ENCODE results near the gene ATP6V1C2. TPM values are rescaled to one million over a fixed set of nuclear protein-coding genes. Genes with fewer than 3 reads are reported as not detected.
"Not testable (repeated sequence)": the region's sequence is repeated elsewhere in the genome, so short reads cannot be mapped to it uniquely, and the experiment has no call there.

The ATP6V1C2 gene
- polyA plus RNA-seq, 3 donors from 2014 or later: 0.26 TPM; not detected in 1

- no peak overlapping the region for H3K27ac Mint-ChIP-seq
- peaks cover 0 to 1% (median 0%) of the 10 kb centered on the region in 3 donors for H3K27me3 Mint-ChIP-seq (ENCODE audit: low read depth in 3 of 3)
- no peaks in the 10 kb centered on the region for H3K9me3 Mint-ChIP-seq
- DNase-seq: no peak
- H3K4me3 Mint-ChIP-seq: no peak overlapping the region
- no peaks in the 10 kb centered on the region for H3K4me1 Mint-ChIP-seq
- peaks cover 0 to 19% (median 5%) of the 10 kb centered on the region in 3 donors for H3K36me3 Mint-ChIP-seq
Measured at GRCh38 chr2:10777842-10778723, 56.7 kb downstream of the ATP6V1C2 start.

DNA sequence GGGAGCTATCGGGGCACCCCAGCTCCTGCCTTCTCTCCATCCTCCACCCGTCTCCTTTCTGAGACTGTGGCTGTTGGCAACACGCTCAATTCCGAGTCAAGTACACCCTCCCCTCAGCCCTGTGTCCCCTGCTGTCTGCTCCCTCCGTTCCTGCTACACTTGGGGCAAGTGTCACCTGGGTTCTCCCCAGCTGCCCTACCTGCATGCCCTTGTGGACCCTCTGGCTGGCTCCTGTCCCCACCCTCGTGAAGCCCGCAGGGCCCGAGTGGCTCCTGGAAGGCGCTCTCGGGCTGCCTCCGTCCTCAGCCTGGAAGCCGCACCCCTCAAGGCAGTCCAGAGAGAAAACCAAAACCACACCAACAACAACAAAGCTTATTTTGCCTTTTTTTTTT lies 57.3 kb downstream of the ATP6V1C2 start:
- H3K4me3 Mint-ChIP-seq: no peak overlapping the region
- H3K9me3 Mint-ChIP-seq: no peaks in the 10 kb centered on the region
- no peaks in the 10 kb centered on the region for H3K4me1 Mint-ChIP-seq
- peaks cover 0 to 1% (median 0%) of the 10 kb centered on the region in 3 donors for H3K27me3 Mint-ChIP-seq (ENCODE audit: low read depth in 3 of 3)
- H3K27ac Mint-ChIP-seq: peak overlapping the region in 1 of 6 donors; percentile 30
- DNase-seq: no peak
- peaks cover 4 to 25% (median 11%) of the 10 kb centered on the region in 3 donors for H3K36me3 Mint-ChIP-seq

DNA sequence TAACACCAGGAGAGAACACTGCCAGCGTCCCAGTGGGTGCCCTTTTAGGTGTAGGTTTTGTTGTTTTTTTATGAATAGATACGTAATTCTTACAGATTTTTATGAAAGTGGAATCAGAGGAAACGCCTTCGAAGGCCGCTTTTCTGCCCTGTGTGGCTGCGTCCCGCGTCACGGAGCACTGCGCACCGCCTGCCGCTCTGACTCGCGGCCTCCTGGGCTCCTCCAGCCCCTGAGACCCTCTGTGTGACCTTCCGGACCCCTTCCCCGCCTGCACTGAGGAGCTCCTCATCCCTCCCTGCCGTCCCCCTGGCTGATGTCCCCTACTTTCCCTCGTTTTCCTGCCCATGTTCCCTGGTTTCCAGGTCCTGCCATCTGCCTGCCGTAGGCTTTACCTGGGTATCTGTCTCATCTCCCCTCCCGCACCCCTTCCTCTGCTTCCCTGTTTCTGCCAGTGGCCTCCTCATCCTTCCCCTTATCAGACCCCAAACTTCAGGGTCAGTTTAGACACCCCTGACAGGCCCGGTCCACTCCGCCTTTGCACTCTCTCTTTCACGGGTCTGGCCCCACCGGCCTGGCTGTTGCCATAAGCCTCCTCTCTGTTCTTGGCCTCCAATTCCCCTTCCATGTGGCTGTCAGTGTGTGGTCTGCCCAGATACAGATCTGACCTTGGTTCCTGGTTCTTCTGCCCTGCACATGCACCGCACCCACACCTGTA lies 58.5 kb downstream of the ATP6V1C2 start:
- no peak overlapping the region for H3K4me3 Mint-ChIP-seq
- DNase-seq: no peak
- H3K9me3 Mint-ChIP-seq: no peaks in the 10 kb centered on the region
- H3K4me1 Mint-ChIP-seq: no peaks in the 10 kb centered on the region
- peaks cover 0 to 1% (median 0%) of the 10 kb centered on the region in 3 donors for H3K27me3 Mint-ChIP-seq (ENCODE audit: low read depth in 3 of 3)
- H3K36me3 Mint-ChIP-seq: peaks cover 8 to 30% (median 17%) of the 10 kb centered on the region in 3 donors
- peak overlapping the region in 1 of 6 donors; percentile 53 for H3K27ac Mint-ChIP-seq

DNA sequence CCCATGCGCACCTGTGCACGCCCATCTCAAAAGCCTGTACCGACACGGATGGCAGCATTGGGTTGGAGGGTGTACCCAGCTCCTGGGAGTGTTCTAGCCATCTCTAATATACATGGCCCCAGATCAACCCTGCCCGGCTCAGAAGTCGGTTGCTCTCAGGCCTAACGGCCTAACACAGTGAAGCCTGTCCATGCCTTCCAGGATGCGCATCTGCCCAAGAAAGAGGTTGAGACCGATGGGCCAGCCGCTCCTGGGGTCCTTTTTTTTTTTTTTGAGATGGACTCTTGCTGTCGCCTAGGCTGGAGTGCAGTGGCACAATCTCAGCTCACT lies 59.0 kb downstream of the ATP6V1C2 start:
- Mint-ChIP-seq H3K36me3 (peaks cover 8 to 36% (median 17%) of the 10 kb centered on the region in 3 donors), H3K27ac (peak overlapping the region in 1 of 6 donors; percentile 53)

DNA sequence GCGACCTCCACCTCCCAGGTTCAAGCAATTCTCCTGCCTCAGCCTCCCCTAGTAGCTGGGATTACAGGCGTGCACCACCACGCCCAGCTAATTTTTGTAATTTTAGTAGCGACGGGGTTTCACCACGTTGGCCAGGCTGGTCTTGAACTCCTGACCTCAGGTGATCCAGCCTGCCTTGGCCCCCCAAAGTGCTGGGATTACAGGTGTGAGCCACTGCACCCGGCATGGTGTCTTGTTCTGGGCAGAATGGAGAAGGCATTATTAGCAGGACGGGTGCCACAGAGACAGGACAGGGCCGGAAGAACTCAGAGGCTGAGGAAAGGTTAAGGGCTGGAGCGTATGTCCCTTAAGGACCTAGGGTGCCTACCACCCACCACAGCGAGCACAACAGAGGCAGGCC lies 59.4 kb downstream of the ATP6V1C2 start:
- not testable (repeated sequence) for H3K27me3 Mint-ChIP-seq (ENCODE audit: low read depth in 3 of 3); H3K9me3 Mint-ChIP-seq; H3K4me3 Mint-ChIP-seq; DNase-seq; H3K4me1 Mint-ChIP-seq; H3K27ac Mint-ChIP-seq
- peaks cover 8 to 36% (median 17%) of the 10 kb centered on the region in 3 donors for H3K36me3 Mint-ChIP-seq

More for the DNA sequence above, 59.0 kb downstream of the ATP6V1C2 start:
- no peaks in the 10 kb centered on the region for H3K9me3 Mint-ChIP-seq
- H3K4me3 Mint-ChIP-seq: no peak overlapping the region
- no peaks in the 10 kb centered on the region for H3K4me1 Mint-ChIP-seq
- peaks cover 0 to 1% (median 0%) of the 10 kb centered on the region in 3 donors for H3K27me3 Mint-ChIP-seq (ENCODE audit: low read depth in 3 of 3)
- DNase-seq: no peak

DNA sequence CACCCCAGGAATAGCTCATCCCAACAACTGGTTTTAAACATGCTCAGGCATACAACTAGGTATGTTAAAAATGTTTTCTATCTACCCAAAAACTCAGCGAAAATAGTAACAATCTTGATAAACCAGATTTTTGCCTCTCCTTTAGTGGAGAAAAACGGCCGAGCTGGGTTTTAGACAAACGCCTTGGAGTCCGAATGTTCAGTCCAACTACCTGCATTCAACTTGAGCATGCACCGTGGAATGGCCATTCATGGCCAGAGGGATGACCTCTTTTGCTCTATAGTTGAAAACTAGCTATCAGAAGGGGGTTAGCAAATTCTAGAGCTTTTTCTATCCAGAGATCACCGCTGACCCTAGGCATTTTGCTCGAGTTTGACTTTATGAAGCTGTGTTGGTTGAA lies 60.3 kb downstream of the ATP6V1C2 start:
- Mint-ChIP-seq H3K4me3 (no peak overlapping the region), H3K27ac (no peak overlapping the region), H3K9me3 (no peaks in the 10 kb centered on the region), H3K4me1 (no peaks in the 10 kb centered on the region), H3K36me3 (peaks cover 9 to 42% (median 22%) of the 10 kb centered on the region in 3 donors), H3K27me3 (ENCODE audit: low read depth in 3 of 3) (peaks cover 0 to 1% (median 0%) of the 10 kb centered on the region in 3 donors)
- no peak for DNase-seq

DNA sequence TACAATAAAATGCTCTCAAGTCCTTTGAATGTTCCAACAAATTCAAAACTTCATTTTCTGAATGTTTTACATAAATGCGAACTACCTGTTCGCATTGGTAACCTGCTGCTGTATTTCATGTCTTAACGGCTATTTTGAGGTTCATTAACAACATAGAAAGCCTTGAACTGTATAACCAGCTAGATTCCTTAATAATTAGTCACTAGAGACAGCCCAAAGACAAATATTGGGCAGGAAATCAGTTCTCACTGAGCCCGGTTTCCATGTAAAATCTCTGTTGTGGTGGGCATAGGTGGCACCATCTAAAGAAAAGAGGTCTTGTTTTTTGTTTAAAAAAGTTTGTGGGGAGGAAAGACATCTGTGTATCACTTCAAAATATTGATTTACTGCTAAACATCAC lies 62.0 kb downstream of the ATP6V1C2 start:
- Mint-ChIP-seq H3K27ac (peak overlapping the region in 1 of 6 donors; percentile 61), H3K27me3 (ENCODE audit: low read depth in 3 of 3) (peaks cover 0 to 1% (median 0%) of the 10 kb centered on the region in 3 donors), H3K4me1 (no peaks in the 10 kb centered on the region), H3K36me3 (peaks cover 19 to 56% (median 27%) of the 10 kb centered on the region in 3 donors), H3K4me3 (no peak overlapping the region), H3K9me3 (no peaks in the 10 kb centered on the region)
- DNase-seq: no peak

GRCh38 chr2:10784719-10785118 lies 63.3 kb downstream of the ATP6V1C2 start:
- Mint-ChIP-seq H3K4me1 (peaks cover 0 to 2% of the 10 kb centered on the region in 2 donors), H3K27me3 (ENCODE audit: low read depth in 3 of 3) (no peaks in the 10 kb centered on the region), H3K27ac (no peak overlapping the region), H3K9me3 (no peaks in the 10 kb centered on the region), H3K36me3 (peaks cover 19 to 67% (median 37%) of the 10 kb centered on the region in 3 donors), H3K4me3 (no peak overlapping the region)
- DNase-seq: no peak

- Mint-ChIP-seq H3K36me3 (peaks cover 19 to 66% (median 37%) of the 10 kb centered on the region in 3 donors), H3K9me3 (no peaks in the 10 kb centered on the region), H3K27me3 (ENCODE audit: low read depth in 3 of 3) (no peaks in the 10 kb centered on the region), H3K4me3 (no peak overlapping the region), H3K4me1 (peaks cover 0 to 4% of the 10 kb centered on the region in 2 donors), H3K27ac (peak overlapping the region in 1 of 6 donors; percentile 23)
- DNase-seq: no peak
Measured at GRCh38 chr2:10785260-10785659, 63.8 kb downstream of the ATP6V1C2 start.

- H3K36me3 Mint-ChIP-seq: peaks cover 23 to 70% (median 46%) of the 10 kb centered on the region in 3 donors
- no peaks in the 10 kb centered on the region for H3K9me3 Mint-ChIP-seq
- H3K27me3 Mint-ChIP-seq (ENCODE audit: low read depth in 3 of 3): no peaks in the 10 kb centered on the region
- H3K4me1 Mint-ChIP-seq: peaks cover 0 to 11% of the 10 kb centered on the region in 2 donors
- no peak overlapping the region for H3K4me3 Mint-ChIP-seq
- H3K27ac Mint-ChIP-seq: peak overlapping the region in 1 of 6 donors; percentile 23
- DNase-seq: no peak
Measured at GRCh38 chr2:10786240-10786982, 65.0 kb downstream of the ATP6V1C2 start.

DNA sequence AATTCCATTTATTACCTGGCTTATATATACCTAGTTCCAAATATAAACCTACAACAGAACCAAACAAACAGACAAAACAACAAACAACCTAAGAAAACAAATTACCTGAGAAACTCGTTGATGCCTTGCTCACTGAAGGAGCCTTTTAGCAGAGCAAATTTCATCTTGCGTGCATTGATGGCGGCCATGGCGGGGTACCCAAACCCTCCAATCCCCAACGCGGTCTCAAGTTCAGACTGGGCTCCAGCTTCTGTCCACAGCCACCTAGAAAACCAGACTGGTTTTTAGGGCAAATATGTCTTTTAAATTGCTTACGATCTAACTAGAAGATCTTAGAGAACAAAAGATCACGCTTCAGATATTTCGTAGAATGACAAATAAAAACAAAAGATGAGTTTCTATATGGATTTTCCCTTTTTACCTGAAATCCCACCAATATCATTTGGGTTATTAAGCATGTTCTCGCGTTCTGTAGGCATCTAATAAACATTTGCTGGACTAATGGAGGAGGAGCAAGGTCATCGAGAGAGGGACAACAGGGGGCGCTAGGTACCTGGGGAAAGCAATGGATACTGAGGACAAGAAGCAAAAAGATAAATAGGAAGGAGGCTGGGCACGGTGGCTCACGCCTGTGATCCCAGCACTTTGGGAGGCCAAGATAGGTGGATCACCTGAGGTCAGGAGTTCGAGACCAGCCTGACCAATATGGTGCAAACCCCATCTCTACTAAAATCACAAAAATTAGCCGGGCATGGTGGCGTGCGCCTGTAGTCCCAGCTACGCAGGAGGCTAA lies 65.9 kb downstream of the ATP6V1C2 start:
- Mint-ChIP-seq H3K4me1 (peaks cover 0 to 13% of the 10 kb centered on the region in 2 donors), H3K36me3 (peaks cover 25 to 72% (median 51%) of the 10 kb centered on the region in 3 donors)
- peak in 1 of 3 donors; percentile 8 for DNase-seq

GRCh38 chr2:10788855-10789254 lies 67.4 kb downstream of the ATP6V1C2 start:
- H3K4me3 Mint-ChIP-seq: no peak overlapping the region
- H3K4me1 Mint-ChIP-seq: peaks cover 0 to 15% of the 10 kb centered on the region in 2 donors
- H3K9me3 Mint-ChIP-seq: no peaks in the 10 kb centered on the region
- DNase-seq: no peak
- no peaks in the 10 kb centered on the region for H3K27me3 Mint-ChIP-seq (ENCODE audit: low read depth in 3 of 3)
- peak overlapping the region in 1 of 6 donors; percentile 20 for H3K27ac Mint-ChIP-seq
- peaks cover 20 to 70% (median 48%) of the 10 kb centered on the region in 3 donors for H3K36me3 Mint-ChIP-seq

More for the DNA sequence above, 65.9 kb downstream of the ATP6V1C2 start:
- no peaks in the 10 kb centered on the region for H3K9me3 Mint-ChIP-seq
- H3K27me3 Mint-ChIP-seq (ENCODE audit: low read depth in 3 of 3): no peaks in the 10 kb centered on the region
- no peak overlapping the region for H3K4me3 Mint-ChIP-seq
- H3K27ac Mint-ChIP-seq: peak overlapping the region in 1 of 6 donors; percentile 9
